Glutamatergic neuron (in vitro differentiated cells): Measurements from ENCODE around the gene LY6G6D. TPM values are rescaled to one million over a fixed set of nuclear protein-coding genes. Genes with fewer than 3 reads are reported as not detected.

Experiments used
- DNase-seq: peaks from one replicate; pipeline ENCODE4 v3.0.0; 2022
- H3K27ac Mint-ChIP-seq: one replicate; pipeline ENCODE4 v1.8.0; 2020; ENCODE audit warnings: mild to moderate bottlenecking, mixed read lengths, inconsistent platforms; ENCODE audit not compliant: unreplicated experiment
- H3K27me3 Mint-ChIP-seq: one replicate; pipeline ENCODE4 v1.8.0; 2020; ENCODE audit warnings: mild to moderate bottlenecking, moderate library complexity, mixed read lengths, inconsistent platforms; ENCODE audit not compliant: unreplicated experiment
- H3K36me3 Mint-ChIP-seq: one replicate; pipeline ENCODE4 v1.8.0; 2020; ENCODE audit warnings: mild to moderate bottlenecking, mixed read lengths, inconsistent platforms; ENCODE audit not compliant: unreplicated experiment
- H3K4me1 Mint-ChIP-seq: one replicate; pipeline ENCODE4 v1.8.0; 2020; ENCODE audit warnings: mild to moderate bottlenecking, low read depth, mixed read lengths, inconsistent platforms; ENCODE audit not compliant: unreplicated experiment
- H3K4me3 Mint-ChIP-seq: one replicate; pipeline ENCODE4 v1.8.0; 2020; ENCODE audit warnings: mild to moderate bottlenecking, mixed read lengths, inconsistent platforms; ENCODE audit not compliant: unreplicated experiment
- H3K9me3 Mint-ChIP-seq: one replicate; pipeline ENCODE4 v1.8.0; 2020; ENCODE audit warnings: mild to moderate bottlenecking, moderate library complexity, mixed read lengths, inconsistent platforms; ENCODE audit not compliant: unreplicated experiment
- total RNA-seq: library from RNA; stranded (reverse); fragmentation: NEBNext Ultra II Directional; extraction: Animal tissue kit (Norgen Biotek cat#: 25700); gene quantifications from one replicate; pipeline ENCODE4 v1.2.1, GENCODE V29; 2021; ENCODE audit not compliant: unreplicated experiment
- TF ChIP-seq, protein P1 (sequence below): fragments of 200-600 bp; sonication (generic); IDR thresholded peaks from one replicate; pipeline ENCODE4 v1.5.0; 2021; ENCODE audit not compliant: partially characterized antibody, unreplicated experiment

The LY6G6D gene
- total RNA-seq, 1 donor from 2014 or later = not detected

DNA sequence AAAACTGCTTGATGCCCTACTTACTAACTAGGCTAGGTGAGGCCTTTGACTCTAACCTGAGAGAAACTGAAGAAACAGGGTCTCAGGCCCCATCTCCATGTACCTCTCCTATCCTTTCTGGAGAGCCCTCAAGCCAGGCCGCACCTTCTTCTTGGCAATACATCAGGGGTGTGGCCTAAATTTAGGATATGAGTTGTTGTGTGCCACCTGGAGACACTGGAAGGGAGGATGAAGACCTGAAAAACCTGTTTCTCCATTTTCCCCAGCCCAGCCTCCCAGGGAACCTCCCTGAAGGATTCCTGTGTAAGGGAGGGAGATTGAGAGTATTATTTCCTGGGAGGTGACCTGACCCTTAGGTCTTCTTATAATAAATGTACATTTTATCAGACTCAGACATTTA is 3.1 kb downstream of the LY6G6D start:
- peaks cover 8% of the 10 kb centered on the region for H3K27me3 Mint-ChIP-seq
- H3K27ac Mint-ChIP-seq = no peak overlapping the region
- TF ChIP-seq, protein P1, sequence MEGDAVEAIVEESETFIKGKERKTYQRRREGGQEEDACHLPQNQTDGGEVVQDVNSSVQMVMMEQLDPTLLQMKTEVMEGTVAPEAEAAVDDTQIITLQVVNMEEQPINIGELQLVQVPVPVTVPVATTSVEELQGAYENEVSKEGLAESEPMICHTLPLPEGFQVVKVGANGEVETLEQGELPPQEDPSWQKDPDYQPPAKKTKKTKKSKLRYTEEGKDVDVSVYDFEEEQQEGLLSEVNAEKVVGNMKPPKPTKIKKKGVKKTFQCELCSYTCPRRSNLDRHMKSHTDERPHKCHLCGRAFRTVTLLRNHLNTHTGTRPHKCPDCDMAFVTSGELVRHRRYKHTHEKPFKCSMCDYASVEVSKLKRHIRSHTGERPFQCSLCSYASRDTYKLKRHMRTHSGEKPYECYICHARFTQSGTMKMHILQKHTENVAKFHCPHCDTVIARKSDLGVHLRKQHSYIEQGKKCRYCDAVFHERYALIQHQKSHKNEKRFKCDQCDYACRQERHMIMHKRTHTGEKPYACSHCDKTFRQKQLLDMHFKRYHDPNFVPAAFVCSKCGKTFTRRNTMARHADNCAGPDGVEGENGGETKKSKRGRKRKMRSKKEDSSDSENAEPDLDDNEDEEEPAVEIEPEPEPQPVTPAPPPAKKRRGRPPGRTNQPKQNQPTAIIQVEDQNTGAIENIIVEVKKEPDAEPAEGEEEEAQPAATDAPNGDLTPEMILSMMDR = no peak
- peaks cover 5% of the 10 kb centered on the region for H3K9me3 Mint-ChIP-seq
- peaks cover 9% of the 10 kb centered on the region for H3K4me1 Mint-ChIP-seq
- DNase-seq = no peak
- H3K36me3 Mint-ChIP-seq = no peaks in the 10 kb centered on the region
- H3K4me3 Mint-ChIP-seq = no peak overlapping the region

GRCh38 chr6:31719001-31719400 is 3.9 kb downstream of the LY6G6D start:
- no peaks in the 10 kb centered on the region for H3K36me3 Mint-ChIP-seq
- peaks cover 7% of the 10 kb centered on the region for H3K9me3 Mint-ChIP-seq
- TF ChIP-seq, protein P1 = no peak
- no peak for DNase-seq
- H3K4me1 Mint-ChIP-seq = peaks cover 7% of the 10 kb centered on the region
- peaks cover 7% of the 10 kb centered on the region for H3K27me3 Mint-ChIP-seq
- H3K27ac Mint-ChIP-seq = no peak overlapping the region
- H3K4me3 Mint-ChIP-seq = no peak overlapping the region

DNA sequence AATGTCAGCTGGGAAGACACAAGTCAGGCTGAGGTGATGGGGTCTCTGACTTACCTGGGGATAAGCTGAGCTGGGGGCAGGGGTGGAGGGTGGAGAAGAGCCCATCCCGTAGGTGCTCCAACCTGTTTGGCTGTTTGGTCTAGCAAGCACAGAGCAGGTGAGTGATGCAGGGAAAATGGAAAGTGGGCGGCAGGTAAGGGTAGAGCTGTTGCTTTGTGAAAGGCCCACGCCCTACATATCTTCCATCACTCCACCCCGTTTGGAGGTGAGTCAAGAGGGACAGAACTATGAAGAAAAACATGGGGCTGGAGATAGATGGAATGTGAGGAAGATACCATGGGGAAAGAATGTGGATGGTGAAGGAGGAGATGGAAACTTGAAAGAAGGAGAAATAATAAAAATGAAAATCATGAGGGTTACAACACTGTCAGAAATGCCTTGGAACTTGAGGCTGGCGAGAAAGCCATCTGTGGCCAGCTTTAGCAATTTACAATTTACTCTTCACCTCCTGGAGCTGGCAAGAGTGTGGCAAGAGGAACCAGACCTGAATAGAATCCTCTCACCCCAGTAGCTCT is 5.1 kb downstream of the LY6G6D start:
- H3K27ac Mint-ChIP-seq = no peak overlapping the region
- no peak for DNase-seq
- H3K36me3 Mint-ChIP-seq = no peaks in the 10 kb centered on the region
- TF ChIP-seq, protein P1 = no peak
- peaks cover 7% of the 10 kb centered on the region for H3K9me3 Mint-ChIP-seq
- no peaks in the 10 kb centered on the region for H3K4me1 Mint-ChIP-seq
- H3K4me3 Mint-ChIP-seq = peak overlapping the region; percentile 23
- peaks cover 9% of the 10 kb centered on the region for H3K27me3 Mint-ChIP-seq

GRCh38 chr6:31721351-31722020 is 6.3 kb downstream of the LY6G6D start, which contains the start of gene LY6G6C:
Gene LY6G6C, minus strand, starts transcription at chr6:31721746. Its CDS starts 67 bp downstream, at chr6:31721679.
- no peak for DNase-seq
- Mint-ChIP-seq H3K4me1 (no peaks in the 10 kb centered on the region), H3K27me3 (peaks cover 14% of the 10 kb centered on the region), H3K27ac (no peak within 1 kb of the TSS), H3K9me3 (peaks cover 11% of the 10 kb centered on the region), H3K4me3 (no peak within 1 kb of the TSS), H3K36me3 (peaks cover 10% of the 10 kb centered on the region)
- TF ChIP-seq, protein P1 = no peak

DNA sequence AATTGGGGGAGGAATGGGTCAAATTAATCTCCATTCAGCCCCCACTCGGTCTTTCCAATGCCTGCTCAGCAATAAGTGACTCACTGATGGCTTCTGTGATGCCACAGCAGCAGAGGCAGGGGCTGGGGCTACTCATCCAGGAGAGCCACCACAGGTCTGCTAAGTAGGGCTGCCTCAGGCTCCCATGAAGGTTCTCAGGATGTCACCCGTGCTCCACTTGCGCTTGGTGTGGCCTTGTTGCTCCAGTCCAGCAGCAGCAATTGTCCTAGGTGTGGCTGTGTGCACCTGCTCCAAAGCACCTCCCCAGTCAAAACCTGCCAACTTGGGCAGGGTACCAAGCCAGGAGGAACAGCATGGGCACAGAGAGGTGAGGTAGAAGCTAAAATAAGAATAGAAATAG is 7.0 kb downstream of the LY6G6D start:
- Mint-ChIP-seq H3K27ac (no peak overlapping the region), H3K4me3 (no peak overlapping the region), H3K4me1 (no peaks in the 10 kb centered on the region), H3K27me3 (peaks cover 14% of the 10 kb centered on the region), H3K9me3 (peaks cover 14% of the 10 kb centered on the region), H3K36me3 (peaks cover 14% of the 10 kb centered on the region)
- DNase-seq = no peak
- TF ChIP-seq, protein P1 = no peak
